T1000 (cell line): ENCODE results near the gene FHOD3.
"Not testable (repeated sequence)": the region's sequence is repeated elsewhere in the genome, so short reads cannot be mapped to it uniquely, and the experiment has no call there.

Experiments
- DNase-seq: peaks from one replicate; lab custom pipeline; 2025; ENCODE audit warnings: mixed read lengths; lab: John Stamatoyannopoulos, UW

FHOD3 gene

DNA sequence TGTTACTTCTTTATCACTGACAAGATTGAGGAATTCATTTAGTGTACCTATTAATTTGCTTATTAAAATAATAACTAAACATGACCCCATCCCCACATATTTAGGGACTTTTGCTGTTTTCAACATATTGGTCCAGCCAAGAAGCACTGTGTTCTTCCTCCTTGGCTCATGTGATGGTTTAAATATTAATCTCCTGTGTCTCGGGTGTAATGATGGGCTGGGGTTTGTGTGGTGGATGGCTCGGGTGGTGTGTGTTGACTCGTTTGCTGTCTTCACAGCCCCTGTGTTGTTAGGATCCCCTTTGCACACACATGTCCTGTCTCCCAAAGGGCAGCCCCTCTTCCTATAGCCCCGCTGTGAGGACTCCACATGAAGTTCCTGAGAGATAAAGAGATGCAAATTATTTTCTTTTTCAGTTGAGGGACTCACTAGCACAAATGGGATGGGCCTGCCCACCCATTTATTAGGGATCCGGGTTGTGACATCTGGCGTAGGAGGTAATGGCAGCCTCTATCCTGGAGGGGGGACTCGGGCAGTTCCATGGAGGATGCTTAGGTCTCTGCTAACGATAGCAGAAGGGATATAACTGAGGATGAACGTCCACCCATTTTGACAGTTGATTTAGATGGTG lies 53.4 kb downstream of the FHOD3 start:
- DNase-seq: no peak

DNA sequence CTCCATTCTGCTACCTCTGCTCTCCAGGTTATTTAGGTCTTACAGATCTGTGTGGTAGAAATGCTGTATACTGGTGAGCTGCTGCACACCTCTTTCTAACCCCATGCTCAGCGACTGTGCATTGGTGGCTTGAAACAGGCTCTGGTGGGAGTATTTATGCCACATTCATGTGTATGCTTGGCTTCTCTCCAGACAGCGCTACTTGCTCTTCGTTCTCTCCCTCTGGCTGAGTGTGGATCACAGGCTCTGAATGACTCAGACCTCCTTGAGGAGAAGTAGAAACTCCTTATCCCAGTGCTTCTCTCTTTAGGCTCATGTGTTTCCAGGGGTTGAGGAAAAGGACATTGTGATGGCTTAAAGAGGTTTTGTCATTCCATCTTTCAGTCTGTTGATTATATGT lies 54.9 kb downstream of the FHOD3 start:
- no peak for DNase-seq

DNA sequence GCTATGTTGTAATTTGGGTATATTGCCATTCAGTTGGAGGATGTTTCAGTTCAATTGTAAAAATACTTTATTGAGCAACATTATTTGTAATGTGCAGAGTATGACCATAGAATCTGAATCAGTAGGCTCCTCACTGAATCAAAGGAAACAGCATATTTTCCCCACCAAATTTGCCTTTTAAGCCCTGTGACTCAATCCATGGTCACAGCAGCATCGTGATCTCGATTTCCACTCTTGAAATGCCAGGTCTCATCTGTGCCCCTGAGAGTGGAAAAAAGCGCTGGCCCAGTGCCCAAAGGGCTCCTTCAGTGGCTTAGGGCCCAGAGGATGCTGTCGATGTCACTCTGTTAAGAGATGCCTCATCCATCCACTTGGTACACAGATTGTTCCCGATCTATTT lies 57.5 kb downstream of the FHOD3 start:
- DNase-seq: peak; percentile 31

DNA sequence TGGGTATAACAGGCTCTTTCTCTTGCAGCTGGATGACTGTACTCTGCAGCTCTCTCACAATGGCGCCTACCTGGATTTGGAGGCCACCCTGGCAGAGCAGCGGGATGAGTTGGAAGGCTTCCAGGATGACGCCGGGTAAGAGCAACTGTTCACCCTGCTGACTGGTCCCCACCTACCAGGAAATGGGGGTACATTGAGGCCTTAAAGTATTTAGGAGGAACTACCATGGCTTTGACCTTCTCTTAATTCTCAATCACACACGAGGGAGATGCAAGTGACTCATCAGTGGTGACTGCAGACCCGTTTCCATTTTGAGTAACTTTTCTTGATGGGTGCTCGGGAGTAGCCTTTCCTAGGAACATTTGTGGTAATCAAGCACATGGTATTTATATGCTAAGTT lies 58.0 kb downstream of the FHOD3 start:
- DNase-seq: no peak

DNA sequence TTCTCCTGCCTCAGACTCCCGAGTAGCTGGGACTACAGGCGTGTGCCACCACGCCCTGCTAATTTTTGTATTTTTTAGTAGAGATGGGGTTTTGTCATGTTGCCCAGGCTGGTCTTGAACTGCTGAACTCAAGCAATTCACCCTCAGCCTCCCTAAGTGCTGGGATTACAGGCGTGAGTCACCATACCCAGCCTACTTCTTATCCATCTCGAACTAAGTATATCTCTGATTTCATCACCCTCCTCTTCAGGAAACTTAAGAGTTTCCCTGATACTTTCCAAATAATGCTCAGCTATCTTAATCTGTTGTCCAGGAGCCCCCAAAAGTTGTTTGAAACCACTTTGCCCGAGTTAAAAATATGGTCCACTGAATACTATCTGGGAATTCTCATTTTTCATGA lies 59.2 kb downstream of the FHOD3 start:
- DNase-seq: not testable (repeated sequence)

DNA sequence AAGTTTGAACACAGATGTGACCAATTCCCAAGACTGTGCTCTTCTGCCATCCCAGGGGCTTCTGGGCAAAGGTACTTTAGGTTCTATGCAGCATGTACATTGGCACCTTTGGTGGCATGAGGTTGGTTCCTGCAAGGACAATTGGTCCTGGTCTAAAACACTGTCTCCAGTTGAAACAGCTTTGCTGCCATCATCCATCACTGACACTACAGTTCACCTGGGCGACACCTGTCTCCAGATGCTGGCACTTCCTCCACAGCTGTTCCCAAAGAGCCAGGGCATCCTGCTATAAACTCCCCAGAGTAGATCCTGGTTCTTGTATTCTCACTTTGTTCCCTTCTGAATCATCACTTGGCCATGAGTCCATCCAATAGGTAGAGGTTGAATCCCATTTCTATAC lies 60.6 kb downstream of the FHOD3 start:
- no peak for DNase-seq

DNA sequence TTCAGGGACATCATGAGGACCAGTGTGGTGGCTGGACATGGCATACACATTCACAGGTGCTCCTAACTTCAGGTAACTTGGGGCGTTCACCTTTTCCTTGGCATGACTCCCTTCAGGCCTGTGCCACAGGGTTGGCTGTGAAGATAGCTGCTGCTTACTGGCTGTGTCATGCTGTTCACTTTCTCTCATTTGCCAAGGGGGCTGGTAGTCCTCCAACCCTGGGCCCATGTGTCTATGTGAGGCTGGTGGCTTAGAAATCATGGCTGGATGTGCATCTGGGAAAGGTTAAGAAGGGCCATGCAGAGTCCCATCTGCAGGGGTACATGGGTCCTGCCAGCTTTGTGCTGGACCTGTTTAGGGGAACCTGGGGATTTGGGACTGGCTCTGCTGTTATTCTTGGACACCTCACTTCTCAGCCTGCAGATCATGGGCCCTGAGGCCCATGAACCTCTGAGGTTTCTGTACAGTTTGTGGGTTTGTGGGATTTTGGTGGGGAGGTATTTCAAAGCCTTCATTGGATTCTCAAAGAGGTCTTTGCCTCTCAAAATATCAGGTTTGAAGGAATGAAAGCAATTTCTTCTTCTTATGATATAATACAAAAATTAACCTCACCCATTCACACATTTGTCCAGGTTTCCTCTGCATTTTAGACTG lies 62.9 kb downstream of the FHOD3 start:
- DNase-seq: no peak

DNA sequence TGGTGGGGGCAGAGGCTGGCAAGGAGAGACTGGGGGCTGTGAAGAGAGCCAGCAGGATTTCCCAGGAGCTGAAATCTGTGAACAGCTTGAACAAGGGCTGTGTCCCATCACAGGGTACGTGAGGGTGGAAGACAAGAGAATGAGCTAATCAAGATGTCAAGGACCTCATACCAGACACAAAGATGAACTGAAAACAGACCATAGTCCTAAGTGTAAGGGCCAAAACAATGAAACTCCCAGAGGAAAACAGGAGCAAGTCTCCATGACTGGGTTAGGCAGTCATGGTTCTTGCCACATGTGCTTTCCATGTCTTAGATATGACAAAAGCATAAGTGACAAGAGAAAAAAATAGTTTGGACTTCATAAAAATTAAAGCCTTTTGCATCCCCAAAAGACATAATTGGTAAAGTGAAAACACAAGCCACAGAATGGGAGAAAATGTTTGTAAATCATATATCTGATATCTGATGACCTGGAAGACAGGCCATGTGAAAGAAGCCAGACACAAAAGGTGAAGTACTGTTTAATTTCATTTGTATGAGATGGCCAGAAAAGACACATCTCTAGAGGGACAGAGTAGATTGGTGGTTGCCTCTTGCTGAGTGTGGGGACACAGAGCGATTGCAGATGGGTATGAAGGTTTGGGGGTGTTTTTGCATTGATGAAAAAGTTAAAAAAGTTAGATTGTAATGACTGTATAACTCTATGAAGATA lies 67.6 kb downstream of the FHOD3 start:
- DNase-seq: no peak

DNA sequence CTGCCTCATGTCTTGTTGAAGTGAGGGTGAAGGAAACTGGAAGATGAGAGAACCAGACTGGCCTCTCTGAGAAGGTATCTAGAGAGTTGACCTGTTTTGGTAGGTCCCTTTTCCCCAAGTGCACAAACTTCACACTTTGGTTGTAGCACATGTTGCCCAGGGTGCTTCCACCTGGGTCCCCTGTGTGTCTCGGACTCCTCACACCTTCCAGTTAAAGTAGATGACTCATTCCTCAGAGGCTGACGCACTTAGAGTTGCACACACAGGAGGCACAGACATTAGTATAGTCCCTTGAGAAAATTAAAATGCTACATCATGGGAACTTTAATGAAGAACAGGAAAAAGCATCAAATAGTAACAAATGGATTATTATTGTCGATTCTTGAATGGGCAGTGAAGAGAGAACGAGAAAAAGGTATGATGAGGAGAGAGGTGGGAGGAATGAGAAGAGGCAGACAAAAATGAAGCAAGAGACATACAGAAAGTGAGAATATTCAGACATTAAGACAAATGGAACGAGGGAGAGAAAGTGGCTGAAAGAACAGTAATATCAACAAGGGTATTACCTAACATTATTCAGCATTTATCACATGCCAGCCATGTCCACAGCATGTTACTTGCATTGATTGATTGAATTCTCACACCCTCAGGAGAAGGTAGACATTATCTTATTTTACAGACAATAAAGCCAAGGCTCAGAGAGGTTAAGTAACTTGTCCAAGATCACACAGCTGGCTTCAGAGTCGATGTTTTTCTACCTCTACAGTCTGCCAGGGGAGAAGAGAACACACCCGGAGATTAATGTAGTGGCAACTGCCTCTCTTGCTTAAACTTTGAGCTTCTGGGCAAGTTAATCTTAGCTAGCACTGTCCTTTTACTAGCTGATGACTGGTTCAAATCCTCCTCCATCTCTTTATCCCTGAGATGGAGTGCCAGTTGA lies 68.6 kb downstream of the FHOD3 start:
- DNase-seq: no peak

DNA sequence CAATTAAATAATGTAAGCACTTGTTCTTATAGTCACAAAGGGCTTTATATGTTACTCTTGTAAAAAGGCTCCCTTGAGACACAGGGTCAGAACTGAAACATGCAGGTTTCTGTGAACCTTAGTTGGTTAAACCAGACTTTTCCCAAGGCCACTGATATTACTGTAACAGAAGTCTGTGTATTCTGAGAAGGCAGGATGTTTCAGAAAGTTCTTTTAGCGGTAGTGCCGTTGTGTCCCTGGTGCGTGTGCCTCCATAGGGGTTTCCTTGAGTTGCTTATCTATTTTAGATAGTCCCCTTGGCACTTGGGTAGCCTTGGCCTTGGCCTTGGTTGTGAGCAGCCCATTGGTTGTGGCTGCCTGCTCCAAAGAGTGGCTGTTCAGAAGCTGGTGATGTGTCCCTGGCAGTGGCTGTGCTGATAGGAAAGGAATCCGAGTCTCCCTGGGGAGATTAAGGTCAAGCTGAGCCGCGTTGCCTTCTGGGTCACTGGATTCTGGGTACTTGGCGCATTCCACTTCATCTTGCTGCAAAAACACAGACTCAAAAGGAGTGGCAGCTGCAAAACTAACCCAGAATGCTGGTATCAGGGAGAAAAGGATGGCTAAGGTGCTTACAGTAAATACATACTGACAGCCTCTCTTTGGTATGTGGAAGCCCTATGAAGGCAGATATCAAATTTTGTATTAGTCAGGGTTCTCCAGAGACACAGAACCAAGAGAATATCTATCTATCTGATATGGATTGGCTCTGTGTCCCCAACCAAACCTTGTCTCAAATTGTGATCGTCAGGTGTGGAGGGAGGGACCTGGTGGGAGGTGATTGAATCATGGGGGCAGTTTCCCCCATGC lies 69.7 kb downstream of the FHOD3 start:
- no peak for DNase-seq

DNA sequence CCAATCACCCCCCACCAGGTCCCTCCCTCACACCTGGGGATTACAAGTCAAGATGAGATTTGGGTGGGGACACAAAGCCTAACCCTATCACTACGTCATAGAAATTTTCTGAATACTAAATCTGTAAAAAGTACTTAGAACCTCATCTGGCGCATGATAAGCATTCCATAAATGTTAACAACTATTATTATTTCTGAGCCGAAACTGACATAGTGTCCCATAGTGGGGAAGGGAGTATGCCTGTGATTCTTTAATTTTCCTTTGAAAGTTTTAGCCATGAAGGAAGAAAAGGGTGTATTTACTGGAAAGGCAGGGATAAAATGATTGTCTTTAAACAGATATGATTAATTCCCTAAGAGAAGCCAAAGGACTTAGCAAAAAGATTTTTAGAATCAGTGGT lies 71.4 kb downstream of the FHOD3 start:
- no peak for DNase-seq

DNA sequence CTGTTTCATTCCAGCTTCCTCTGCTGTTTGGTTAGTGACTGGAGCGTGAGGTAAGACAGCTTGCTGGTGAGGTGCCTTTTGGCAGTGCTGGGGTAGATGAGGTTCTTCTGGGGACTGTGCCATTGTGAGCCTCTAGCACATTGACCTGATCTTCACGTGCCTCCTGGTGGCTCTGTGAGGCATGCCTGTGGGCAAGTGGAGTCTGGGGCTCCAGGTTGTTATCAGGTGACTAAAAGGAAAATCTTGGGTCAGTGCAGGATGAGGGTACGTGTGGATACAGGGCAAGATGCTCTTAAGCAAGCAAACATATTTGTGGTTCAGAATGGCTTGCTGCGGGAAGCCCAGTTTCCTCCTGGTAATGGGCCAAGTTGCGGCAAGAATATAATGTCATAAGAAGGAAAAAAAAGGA lies 75.4 kb downstream of the FHOD3 start:
- no peak for DNase-seq

DNA sequence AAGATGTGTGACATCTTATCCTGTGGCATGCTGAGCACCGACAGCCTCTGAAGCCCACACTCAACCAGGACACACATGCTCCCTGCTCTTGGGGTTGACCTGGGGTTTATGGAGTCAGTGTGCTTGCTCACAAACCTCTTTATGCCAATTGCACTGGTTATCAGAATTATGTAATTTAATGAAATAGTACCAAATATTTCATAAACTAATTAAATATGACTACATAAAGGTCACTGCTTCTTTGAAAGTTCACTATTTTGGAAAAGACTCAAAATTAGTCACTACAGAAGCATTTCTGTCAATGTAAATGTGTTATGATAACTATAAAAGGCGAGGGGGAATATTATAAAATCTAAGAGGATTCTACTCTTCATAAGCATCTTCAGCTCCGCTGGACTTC lies 76.7 kb downstream of the FHOD3 start:
- DNase-seq: no peak

DNA sequence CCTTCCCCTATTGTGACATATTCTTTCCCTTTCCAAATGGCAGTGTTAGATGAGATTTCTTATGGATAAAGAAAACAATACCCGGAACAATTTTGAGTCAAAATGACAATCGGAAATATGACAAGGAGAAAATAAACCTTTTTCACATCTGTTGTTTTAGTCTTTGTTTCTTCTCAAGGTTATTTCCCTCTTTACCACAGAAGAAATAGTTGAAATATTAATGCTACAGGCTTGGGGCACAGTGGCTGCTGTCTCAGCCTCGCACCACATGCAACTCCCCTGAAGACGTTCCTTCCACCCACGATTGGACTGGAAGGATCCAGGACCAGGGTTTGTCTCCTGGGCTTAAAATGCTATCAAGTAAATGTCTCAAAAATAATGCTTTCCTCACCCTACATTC lies 77.6 kb downstream of the FHOD3 start:
- no peak for DNase-seq

DNA sequence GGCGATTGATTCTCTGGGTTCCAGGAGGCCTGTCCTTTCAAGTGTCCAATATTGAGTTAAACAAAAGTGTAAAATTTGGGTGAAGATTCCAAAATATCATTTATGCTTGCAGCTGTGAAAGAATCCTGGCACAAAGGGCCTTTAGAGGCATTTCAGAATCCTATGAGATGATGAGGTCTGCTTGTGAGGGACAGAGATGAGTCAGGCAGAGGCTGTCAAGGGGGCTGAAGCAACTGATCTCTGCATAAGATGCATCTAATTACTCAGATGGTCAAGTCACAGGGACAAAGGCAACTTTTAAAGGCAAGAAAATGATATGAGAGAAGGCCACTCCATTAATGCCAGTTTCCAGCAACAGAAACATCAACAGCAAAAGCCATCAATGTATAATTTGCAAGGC lies 78.8 kb downstream of the FHOD3 start:
- no peak for DNase-seq

DNA sequence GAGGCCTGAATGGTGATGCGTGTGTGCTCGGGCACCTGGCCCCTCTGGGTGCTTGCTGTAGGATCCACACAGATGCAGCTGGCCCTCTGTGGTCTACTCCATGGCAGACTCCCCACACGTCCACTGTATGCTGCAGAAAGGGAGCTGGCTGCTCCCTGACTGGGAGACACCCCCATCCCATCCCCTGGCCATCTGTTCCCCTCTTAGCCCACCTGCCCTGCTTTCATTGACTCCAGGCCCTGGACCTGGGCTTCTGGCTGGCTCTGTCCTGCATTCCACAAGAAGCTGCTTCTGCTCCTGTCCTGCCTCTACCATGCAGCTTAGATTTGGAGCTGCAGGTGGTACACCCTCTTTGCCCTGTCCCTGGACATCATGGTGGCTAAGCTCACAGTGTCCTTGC lies 80.1 kb downstream of the FHOD3 start:
- no peak for DNase-seq

DNA sequence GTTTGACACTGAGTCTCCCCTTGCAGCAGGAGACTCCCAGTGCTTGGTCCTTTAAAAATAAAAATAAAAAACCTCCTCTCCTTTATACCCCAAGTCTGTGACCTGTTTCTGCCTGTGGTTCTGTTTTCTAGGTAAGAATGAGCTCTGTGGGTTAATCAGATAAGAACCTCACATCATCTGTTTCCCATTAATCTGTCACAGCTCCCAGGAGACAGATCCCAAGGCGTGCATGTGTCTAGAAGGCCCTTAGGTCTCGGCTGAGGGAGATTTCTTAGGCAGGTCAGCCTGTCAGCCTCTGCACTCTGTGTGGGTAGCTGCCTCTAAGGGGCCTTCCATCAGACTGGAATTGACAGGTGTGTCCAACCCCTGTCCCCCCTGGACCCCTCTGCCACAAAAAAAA lies 80.7 kb downstream of the FHOD3 start:
- DNase-seq: no peak

DNA sequence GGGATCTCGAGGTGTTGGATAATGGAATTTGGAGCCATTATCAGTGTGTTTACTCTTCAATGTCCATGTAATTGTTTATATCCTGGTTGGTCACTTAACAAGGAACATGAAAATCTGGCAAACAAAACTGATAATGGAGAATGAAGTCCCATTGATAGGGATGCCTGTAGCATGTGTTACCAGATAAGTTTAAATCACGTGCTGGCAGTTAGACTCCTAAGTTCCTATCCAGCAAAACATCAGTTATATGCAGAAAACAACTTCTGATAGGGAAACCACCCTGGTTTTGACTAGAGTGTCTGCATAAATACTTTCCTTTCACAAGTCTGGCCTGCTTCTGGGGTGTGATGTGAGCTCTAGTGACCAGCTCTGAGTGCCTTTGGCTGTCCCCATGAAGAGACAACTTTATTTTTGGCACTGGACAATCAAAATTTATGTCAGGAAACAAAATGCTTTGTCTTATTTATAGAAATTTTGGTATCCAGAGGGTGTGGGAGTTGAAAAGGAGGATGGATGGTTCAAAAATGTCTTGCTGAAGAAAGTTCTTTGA lies 82.0 kb downstream of the FHOD3 start:
- no peak for DNase-seq

DNA sequence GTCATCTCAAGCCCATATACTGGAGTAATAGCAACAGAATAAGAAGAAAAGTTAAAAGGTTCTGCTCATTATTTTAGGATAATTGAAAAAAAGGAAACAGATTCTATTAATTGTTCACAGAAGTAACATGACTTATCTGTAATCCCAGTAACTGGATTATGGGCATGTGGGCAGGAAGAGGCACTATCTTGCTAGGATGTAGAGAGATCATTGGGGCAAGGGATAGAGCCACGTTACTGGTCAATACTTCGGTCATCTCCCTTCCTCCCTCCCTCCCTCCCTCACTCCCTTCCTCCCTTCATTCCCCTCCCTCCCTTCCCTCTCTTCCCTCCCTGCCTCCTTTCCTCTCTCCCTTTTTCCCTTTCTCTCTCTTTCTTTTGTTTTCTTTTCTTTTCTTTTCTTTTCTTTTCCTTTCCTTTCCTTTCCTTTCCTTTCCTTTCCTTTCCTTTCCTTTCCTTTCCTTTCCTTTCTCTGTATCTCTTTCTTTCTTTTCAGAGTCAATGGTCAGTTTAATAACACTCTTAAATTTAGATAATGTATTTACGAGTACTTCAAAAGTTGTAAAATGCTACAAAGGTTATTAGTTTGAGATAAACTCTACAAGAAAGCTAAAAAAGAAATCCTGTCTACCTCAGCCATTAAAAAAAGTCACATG lies 82.8 kb downstream of the FHOD3 start:
- no peak for DNase-seq

DNA sequence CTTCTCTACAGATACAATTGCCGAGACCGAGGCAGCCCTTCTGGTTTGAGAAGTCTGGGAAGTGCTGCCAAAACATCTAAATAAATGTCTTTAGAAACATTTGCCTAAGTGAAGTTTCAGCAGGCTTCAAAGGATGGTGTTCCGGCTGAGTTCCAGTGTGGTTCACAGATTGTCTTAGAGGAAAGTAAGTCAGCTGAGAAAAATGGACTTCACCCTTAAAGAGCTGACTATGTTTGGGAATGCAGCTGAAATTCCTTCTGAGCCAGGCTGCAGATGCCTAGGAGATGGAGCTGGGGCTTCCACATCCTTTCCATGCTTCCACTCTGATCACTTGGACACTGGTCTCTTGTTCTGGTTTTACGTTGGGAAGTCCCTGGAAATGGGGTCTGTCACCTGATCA lies 83.6 kb downstream of the FHOD3 start:
- no peak for DNase-seq

DNA sequence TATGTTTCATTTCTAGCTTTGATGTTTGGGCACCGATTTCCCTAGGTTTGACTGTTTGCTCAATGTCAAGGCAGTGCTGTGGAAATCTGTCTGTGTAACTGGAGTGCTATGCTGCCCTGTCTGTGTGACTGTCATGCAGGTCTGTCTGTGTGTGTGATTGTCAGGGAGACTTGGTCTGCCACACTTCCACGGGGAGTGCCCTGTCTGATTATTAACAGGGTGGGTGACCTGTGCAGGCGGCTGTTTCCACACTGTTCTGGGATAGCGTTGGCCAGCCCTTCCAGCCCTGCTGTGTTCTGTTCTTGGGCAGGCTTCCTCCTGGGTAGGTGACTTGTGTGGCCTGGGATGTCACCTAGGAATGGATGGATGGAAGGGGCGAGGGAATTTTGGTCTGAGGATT lies 85.3 kb downstream of the FHOD3 start:
- no peak for DNase-seq
